GM23248 (cell line): ENCODE measurements around the gene XPNPEP1.

Source experiments
- EZH2 ChIP-seq: fragments of 200-600 bp; sonication (generic); IDR thresholded peaks from 2 replicates; pipeline ENCODE4 v1.6.1; 2018; ENCODE audit warnings: antibody characterized with exemption, mild to moderate bottlenecking; ENCODE audit not compliant: insufficient read depth, poor library complexity, severe bottlenecking
- EZH2phosphoT487 ChIP-seq: fragments of 200-600 bp; sonication (generic); IDR thresholded peaks from 2 replicates; pipeline ENCODE4 v1.6.1; 2018; ENCODE audit warnings: antibody characterized with exemption, moderate library complexity, mild to moderate bottlenecking, low read depth; ENCODE audit not compliant: insufficient read depth

DNA sequence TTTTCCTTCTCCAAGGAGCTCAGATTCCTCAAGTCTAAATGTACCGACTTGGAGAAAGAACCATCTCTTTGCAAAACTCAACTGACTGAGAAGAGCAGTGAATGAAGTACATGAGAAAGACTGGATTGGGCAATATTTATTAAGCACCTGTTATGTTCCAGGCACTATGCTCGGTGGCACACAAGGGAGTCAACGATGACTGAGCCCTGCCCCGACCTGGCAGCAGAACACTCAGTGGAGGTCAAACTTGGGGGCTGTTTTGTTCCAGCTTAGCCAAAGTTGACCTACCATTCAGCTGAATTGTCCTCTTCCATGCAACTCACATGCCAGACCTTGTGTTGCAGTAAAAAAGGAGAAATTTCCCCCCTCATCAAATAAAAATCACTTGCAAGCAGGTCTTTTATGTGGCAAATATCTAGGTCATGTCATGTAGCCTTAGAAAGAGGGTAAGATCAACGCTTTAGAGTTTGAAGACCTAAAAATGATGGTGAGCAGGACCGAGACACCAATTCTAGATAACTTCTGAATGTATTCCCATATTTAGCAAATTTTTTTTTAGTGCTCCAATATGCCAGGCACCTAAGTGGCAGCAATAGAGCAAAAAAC, 14.3 kb upstream of the XPNPEP1 start:
- TF ChIP-seq EZH2: no peak
- no peak for TF ChIP-seq EZH2phosphoT487
